Activated effector memory CD4-positive, alpha-beta T cell treated with Interleukin-2 at 50 U/mL for 16 hours (primary cell): ENCODE results near the gene GDPD5.

Experiments
- DNase-seq: peaks from one replicate; pipeline ENCODE4 v3.0.0-alpha.2; 2020

Gene GDPD5

DNA sequence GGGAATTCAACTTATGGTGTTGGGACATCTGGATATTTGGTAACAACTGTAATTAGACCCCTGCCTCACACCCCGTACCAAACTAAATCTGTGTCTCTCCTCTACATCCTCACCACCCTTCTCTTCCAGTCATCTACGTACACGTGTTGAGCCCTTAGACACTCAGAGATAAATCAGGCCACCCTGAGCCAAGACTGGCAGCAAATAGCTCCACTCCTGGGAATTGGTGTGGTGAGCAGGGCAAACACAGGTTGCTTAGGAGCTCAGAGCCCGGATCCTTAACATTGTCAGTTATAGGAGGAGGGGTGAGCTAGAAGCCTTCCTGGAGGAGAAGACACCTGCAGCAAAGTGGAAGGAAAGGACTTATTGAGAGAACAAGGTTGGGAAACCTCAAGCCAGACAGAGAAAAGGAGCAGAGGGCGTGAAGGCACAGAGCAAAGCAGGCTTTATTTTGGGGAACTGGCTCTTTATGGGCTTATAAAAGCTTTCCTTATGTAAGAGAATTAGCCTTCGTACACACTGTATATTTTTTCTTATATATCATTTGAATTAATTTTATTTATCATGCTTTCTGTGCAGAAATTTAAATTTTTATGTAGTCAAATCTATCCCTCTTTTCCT, 55.8 kb downstream of the GDPD5 start:
- no peak for DNase-seq

DNA sequence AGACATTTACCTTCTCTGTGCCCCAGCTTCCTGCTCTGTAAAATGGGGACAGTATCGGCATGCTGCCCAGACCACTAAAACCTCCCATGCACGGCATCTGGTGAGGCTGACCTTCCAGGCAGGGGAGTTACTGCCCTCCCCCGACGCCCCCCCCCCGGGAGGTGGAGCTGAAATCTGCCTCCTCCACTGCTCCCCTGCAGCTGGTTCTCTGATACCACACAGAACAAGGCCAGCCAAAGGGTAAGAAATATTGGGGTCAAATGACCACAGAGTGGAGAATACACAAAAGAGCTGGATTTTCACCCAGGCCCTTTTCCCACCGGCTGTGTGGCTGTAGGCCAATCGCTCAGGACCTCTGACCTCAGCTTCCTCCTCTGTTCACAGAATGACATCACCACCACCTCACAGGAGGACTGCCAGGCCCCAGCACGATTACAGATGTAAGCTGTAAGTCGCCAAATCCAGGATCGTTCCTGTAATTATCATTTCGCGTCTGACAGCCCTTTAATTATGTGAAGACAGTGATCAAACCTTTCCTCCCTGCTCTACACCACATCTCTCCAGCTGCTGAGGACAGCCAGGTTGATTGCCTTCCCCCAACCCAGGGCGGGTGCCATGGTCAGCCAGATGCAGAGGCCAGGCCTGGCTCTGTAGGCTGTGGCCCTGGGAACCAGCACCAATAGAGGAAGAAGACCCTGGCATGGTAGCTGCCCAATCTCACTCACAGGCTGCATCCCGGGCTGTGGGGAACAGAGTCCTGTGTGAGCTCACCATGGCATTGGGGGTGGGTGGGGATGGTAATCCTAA, 57.0 kb downstream of the GDPD5 start:
- no peak for DNase-seq

DNA sequence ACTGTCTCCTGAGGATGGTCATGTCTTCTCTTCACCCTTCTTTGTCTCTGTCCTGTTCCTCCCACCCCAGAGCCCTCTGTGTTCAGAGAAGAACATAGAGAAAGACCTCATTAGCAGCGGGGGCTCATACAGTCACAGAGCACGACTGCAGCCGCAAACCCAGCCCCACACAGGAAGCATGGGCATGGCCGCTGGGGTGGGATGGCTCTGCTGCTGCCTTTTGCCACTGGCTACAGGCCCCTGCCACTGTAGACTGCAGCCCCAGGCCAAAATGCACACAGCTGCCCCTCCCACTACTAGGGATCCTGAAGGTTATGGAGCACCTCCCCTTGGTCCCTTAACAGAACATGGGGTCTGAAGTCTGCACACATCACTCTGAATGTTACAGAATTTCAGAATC, 57.9 kb downstream of the GDPD5 start:
- DNase-seq, result no peak

DNA sequence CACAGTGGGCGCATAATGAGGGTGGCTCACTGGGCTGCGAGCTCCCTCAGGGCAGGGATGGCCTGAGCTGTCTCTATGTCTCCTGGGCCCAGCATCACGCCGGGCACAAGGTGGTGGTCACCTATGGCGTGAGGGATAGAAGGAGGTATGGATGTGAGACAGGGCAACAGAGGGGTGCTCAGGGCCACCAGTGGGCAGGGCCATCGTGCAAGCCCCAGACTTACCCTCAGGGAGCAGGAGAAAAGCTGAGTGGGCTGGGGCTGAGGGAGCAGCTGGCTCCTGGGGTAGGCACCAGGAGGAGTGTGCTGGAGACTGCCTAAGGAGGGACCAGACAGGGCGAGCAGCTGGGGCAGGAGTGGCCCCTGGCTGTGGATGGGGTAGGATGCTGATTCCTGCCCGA, 58.4 kb downstream of the GDPD5 start:
- DNase-seq, result no peak

GRCh38 chr11:75465701-75466531, 59.8 kb downstream of the GDPD5 start:
- DNase-seq, result no peak

GRCh38 chr11:75463106-75463774, 62.5 kb downstream of the GDPD5 start:
- DNase-seq, result no peak

- no peak for DNase-seq
These were observed 63.6 kb downstream of the GDPD5 start for GRCh38 chr11:75462117-75462653.

- no peak for DNase-seq
These were observed 64.6 kb downstream of the GDPD5 start for GRCh38 chr11:75461151-75461550.

GRCh38 chr11:75456596-75457183, 69.1 kb downstream of the GDPD5 start:
- DNase-seq, result no peak

GRCh38 chr11:75454987-75455386, 70.8 kb downstream of the GDPD5 start:
- no peak for DNase-seq

GRCh38 chr11:75453916-75454655, 71.7 kb downstream of the GDPD5 start:
- no peak for DNase-seq

GRCh38 chr11:75450826-75451821, 74.6 kb downstream of the GDPD5 start:
- DNase-seq, result no peak

DNA sequence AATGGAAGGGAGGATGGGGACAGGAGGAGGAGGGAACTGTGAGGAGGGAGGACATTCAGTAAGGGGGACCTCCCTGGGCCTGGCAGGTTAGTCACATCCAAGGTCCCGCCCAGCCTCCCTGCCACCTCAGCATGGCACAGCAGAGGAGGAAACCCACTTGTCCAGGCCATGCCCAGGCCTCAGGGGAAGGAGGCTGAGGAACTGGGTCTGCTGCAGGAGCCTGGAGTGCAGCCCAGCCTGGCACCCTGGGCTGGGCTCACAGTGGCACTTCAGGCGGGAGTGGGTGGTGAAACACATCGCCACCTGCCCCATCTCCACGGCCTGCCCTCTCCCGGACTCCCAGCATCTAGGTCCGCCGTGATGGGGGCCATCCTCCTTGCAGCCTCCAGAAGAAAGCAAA, 75.5 kb downstream of the GDPD5 start:
- DNase-seq, result no peak

DNA sequence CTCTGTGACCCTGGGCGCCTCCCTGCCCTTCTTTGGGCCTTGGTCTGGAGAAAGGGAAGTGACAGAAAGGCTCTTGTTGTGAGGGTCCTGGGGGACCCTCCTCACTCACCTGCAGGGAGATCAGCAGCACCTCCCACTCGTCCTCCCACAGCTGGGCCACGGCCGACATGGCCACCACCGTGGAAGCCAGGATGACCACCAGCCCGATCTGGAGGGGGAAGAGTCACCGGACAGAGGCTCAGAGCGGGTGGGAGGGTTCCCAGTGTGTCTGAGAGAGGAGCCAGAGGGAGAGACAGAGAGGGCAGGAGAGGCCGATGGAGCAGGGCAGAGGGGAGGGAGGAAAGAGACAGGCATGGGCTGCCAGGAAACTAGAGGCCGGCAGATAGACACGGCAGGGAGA, 76.0 kb downstream of the GDPD5 start:
- no peak for DNase-seq

GRCh38 chr11:75449271-75449670, 76.5 kb downstream of the GDPD5 start:
- no peak for DNase-seq

GRCh38 chr11:75447415-75447814, 78.3 kb downstream of the GDPD5 start:
- DNase-seq, result no peak

DNA sequence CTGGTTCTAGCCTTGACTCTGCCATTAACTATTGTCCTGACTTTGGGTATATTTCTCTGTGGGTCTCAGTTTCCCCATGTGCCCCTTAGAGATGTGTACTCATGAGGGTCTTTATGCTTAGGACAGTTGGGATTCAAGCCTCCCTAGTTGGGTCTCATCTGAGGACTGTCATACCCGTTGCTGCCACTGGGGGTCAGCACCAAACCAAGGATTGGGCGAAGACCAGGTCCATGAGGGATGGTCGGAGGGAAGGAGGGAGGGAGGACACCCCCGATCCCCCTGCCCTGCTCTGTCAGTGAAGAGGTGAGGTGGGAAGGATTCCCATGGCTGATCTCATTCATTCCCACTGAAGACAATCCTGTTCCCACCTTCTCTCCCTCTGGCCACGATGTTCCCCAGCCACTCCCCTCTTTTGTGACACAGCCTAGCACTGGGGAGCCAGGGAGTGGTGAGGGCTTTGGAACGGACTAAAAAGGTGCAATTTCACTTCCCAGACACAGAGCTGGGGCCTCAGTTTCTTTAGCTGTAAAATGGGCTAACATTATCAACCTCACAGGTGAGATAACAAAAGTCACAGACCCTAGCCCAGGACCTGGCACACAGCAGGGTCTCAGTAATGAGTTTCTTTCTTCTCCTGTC, 80.3 kb downstream of the GDPD5 start:
- peak; percentile 57 for DNase-seq

- no peak for DNase-seq
These were observed 82.7 kb downstream of the GDPD5 start for GRCh38 chr11:75443043-75443442.

DNA sequence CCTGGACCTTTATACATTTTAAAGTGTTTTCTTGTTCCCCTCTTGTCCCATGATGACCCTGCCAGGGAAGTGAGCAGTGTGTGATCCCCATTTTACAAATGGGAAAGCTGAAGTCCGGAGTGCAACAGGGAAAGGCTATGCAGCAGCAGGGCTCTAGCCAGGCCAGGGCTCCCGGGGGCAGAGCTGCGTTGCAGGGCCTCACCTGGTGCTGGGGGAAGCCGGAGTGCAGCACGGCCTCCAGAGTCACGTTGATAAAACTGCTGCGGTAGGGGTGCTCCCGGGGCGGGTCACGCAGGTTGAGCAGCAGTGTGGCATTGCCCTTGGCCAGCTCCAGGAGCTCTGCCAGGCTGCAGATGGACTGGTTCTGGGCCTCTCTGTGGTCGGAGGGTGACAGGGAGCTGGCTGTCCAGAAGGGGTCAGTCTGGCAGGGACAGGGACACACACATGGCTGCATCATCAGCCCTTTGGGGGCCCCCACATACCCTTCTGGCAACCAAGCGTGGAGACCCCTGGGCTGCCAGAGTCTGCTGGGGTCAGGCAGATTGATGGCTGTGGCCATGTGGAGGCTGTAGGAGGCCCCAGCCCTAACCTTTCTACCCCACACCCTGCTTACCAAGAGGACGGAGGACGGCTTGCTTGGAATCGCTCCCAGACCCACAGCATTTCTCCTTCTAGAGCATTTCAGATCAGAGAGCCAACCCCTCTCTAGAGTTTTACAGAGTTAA, 83.4 kb downstream of the GDPD5 start:
- DNase-seq, result no peak
